ENCODE measurements around the gene ANXA6.

Gene ANXA6

DNA sequence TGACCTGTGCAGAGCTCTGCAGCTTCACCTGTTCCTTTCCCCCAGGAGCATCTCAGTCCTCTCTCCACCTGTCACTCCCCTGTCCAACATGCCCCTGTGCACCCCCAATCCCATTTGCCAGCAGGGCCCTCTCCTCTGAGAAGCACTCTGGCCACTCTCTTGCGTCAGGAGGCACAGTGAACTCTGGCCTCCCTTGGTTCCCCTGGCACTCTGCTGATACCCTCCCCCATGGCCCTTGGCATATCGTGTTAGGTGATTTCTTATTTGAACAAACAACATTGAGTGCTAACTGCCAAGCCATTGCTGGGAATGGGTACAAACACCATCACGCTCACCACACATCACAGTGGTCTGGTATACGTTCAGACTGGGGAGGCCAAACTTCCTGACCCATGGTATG lies 55.8 kb downstream of the ANXA6 start:
- DNase-seq (ENCODE audit: low read depth, low spot score), result no peak

DNA sequence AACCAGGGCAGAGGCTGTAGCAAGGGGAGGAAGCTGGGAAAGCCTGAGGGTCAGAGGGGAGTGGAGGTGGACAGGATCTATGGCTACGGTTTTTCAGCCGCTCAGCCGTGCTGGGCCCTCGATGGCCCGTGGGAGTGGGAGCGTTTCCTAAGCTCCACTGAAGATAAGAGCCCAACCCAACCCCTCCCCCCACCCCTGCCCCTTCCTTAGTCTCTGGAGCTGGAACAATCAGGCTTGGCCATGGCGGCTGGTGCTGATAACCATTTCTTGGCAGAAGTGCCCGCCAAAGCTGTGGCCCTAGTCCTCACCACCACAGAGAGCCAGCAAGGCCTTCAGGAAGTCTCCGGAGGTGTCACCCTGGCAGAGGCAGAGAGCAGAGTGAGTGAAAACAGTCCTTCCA lies 56.4 kb downstream of the ANXA6 start:
- no peak for DNase-seq (ENCODE audit: low read depth, low spot score)

DNA sequence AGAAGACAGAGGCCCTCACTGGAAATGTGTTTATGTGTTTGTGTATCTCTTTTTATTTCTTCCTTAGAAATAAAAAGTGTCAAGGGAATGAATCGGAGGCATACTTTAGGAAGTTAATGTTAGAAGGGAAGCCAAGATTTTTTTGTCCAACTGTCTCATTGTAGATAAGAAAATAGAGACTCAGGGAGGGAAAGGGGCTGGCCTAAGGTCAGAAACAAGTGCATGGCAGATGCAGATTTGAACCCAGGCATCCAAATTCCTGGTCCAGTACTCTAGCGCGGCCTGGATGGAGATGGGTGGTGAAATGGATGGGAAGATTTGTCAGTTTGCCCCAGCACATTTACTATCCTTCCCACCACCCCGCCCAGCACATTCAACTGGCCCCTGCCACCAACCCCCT lies 56.9 kb downstream of the ANXA6 start:
- DNase-seq (ENCODE audit: low read depth, low spot score), result no peak

DNA sequence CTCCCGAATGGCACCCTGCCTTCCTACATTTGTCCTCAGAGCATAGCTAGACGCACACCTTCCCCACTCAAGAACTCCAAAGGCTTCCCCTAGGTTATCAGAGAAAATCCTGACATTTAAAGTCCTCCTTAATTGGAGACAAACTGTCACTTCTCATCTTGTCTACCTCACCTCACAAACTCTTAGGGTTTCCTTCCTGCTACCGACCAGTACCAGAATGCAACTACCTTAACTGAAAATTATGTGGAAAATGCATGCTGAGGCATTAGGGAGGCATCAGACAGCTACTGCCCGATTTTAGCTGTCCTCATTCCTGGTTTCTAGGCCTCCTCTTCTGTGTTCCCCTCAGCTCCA lies 58.8 kb downstream of the ANXA6 start:
- DNase-seq (ENCODE audit: low read depth, low spot score), result no peak

DNA sequence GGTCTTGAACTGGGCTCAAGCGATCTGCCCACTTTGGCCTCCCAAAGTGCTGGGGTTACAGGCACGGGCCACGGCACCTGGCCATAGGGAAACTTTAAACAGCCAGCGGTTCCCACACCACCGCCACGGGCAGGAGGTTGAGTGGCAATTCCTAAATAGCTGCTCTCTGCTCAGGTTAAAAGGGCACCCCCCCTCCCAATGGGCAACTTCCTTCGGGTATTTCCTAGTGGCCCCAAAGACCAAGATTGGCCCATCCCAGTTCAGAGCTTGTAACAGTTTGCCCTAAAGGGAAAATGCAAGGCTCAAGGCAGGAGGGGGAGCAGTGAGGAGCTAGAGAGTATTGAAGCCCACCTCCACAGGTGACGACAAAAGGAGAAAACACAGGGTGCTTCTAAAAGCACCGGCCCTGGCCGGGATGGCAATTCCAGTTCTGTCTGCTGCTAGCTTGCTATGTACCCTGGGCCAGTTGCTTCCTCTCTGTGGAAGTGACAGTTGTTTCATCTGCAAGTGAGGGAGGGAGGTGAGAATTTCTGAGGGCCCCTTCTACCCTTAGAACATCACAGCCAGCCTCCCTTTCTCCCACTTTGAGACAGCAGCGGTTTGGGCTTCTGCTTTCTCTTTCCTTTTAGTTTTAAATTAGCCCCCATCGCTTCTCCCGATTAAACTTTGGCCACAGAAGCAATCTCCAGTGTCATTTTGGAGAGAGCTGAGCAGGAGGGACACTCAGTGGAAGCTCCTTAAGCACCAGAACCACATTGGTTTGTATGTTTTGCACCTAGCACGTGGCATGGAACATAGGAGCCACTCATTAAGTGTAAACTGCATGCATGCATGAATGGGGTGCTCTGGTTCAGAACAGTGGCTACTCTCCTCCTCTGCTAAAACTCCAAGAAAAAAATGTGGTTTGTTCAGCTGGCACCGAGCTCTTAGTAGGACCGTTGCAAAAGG lies 59.5 kb downstream of the ANXA6 start:
- DNase-seq (ENCODE audit: low read depth, low spot score), result no peak

DNA sequence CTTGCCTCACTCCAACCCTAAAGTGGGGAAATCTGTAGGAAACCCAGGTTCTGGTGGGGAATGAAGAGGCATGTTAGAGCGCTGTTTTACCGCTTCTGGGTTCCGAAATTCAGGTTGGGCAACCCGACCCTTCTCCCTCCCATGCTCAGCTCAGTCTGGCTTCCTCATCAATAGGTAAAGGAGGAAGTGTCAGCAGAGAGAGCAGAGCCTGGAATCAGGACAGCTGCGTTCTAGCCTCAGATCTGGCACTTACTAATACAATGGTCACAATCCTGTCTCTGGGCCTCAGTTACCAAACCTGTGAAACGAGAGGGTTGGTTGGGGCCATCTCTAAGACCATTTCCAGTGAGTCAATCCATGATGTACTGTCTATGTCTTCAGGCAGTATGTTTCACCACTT lies 60.5 kb downstream of the ANXA6 start:
- no peak for DNase-seq (ENCODE audit: low read depth, low spot score)

DNA sequence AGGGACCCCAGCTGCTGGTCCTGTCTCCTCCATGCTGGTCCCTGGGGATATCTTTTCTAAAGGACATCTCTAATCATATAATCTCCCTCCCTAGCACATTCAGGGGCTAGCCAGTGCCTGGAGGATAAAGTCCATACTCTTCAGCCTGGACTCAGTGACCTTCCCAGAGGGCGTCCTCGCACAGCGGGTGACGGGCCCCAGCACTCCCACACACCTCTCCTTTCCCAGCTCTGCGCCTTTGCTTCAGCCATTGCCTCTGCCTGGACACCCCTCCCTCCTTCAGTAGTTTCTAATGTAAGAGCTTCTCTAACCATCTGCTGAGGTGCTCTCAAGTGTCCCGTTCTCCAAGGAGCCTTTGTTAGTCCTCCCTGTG lies 61.6 kb downstream of the ANXA6 start:
- DNase-seq (ENCODE audit: low read depth, low spot score), result no peak

DNA sequence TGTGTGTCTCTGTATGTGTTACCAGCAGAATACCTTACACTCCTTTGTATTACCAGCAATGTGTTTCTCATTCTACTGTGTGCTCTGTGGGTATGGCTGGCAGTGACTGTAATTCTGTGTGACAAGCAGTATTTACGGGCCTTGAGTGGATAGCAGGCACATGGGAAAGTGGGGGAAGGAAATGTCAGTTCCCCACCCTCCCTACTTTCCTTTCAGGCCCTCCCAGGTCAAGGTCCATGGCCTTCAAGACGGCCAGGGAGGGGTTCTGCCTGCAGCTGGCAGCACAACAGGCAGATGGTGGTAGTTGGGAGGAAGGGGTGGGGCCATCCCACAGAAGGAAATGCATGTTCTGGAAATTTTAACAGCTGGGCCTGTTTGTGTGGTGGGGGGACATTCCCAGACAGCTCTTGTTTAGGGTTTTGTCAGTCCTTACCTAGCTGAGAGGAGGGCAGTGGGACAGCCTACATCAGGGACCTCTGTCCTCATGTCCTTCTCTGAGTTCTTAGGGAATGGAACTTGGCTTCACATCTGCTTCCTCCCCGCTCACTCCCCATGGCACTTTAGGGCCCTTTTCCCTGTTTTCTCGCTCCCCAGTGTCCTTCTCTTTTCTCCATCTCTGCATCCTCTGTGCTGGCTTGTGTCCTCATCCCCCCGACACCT lies 62.1 kb downstream of the ANXA6 start:
- no peak for DNase-seq (ENCODE audit: low read depth, low spot score)

DNA sequence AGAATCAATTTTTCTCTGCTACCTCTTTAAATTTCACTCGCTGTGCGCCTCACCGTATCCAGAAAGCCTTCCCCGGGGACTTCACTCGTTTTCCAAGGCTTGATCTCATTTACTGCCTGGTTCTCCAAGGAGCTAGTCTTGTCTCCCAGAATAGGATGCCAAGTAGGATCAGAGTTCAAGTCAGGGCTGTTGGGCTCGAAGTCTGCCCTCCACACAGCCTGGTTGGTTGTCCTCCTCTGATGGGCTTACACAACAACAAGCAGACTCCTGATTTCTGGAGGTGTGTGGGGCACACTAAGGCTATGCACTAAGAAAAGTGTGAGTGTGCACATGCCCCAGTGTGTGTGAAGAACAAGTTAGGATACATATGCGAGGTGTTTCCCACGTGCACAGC lies 62.7 kb downstream of the ANXA6 start:
- DNase-seq (ENCODE audit: low read depth, low spot score), result no peak

DNA sequence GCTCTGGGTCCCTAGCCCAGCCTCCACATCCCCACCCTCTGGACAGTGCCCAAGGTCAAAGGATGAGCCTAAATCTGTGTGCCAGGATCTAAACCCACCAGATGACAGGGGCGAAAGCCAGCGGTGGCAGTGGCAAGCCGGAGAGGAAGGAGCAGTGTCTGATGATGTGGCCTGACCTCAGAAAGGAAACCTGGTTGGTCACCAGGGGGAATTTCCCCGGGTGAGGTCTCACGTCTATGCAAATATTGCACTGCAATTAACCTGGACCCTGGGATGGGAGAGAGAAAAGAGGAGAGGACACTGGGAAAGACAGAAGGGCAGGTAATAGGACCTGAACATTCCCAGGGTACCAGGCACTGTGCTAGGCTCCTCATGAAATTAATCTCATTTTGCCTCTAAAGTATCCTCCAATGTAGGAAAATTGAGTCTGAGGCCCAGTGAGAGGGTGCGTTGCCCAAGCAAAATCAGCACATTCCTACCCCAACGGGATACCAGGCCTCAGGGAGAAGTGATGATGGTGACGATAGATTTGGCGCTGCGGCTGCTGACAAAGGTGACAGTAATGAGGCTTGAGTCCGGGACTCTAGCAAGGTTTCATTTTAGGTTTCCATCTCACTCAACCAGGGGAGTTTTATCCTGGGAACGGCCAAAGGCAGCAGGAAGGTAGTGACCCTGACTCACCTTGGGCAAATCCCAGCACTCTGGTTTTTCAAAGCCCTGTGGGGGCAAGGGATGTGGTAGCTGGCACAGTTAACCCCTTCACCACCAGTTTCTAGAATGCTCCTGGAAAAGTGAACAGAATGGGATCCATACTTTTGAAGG lies 63.3 kb downstream of the ANXA6 start:
- DNase-seq (ENCODE audit: low read depth, low spot score), result no peak

DNA sequence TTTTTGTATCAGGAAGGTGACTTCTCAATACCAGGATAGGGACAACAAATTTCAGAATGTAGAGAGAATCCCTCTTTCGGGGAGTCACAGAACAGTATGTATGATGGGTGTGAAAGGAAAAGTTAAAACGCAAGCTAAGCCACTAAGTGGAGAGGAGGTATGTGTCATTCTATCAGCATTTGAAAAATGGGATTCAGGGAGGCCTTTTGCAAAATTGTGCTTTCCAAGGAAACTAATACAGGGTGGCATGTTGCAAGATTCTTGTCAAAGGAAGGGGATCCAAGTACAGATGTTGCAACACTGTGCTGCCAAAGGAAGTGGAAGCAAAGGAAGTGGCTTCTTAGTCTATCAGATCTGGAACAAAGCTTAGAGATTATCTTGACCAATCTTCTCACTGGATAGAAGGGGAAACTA lies 64.1 kb downstream of the ANXA6 start:
- no peak for DNase-seq (ENCODE audit: low read depth, low spot score)

DNA sequence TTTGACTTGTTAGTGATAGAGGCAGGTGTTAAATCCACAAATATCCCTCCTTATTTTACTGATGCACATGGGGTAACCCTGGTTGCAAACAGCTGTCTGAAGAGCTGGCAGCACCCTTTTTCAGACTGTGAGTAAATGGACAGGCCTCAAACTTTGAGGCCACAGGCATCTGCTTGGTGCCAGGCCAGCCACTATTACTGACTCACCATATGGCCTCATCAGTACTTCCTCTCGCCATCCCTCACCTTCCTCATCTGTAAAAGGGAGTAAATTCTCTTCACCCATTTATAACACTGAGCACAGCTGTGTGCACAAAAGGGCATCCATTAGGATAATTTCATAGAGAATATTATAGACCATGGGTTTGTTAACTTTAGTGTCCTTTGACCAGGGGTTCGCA lies 64.8 kb downstream of the ANXA6 start:
- no peak for DNase-seq (ENCODE audit: low read depth, low spot score)

DNA sequence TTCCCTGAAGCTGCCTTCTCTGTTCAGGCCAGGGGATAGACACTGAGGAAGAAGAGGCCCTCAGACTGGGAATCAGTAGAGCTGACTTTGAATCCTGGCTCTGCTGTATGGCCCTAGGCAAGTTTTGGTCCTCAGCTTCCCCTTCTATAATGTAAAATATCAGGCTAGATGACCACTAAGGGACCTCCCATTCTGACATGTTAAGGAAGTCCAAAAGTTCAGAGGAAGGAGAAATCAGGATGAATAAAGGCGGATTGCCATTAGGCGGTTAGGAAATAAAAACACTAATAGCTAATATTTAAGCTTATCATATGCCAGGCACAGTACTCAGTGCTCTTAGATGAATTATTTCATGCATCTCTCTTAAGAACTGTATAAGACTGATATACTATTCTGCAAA lies 67.9 kb downstream of the ANXA6 start:
- DNase-seq (ENCODE audit: low read depth, low spot score), result no peak

DNA sequence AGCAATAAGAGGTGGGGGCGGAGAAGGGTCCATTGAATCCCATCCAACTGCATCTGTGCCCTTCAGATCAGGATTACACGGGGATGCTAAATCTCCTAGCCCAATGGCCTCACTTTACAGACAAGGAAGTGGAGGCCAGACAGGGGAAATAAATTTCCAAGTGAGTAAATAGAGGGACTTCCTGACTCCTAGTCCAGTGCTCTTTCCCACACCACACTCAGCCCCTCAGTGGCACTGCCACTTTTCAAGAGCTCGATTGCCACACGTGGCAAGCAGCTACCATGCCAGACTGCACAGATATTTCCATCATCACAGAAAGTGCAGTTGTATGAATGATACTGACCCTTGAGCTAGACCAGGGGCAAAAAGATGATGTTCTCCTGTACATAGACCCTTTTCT lies 68.6 kb downstream of the ANXA6 start:
- DNase-seq (ENCODE audit: low read depth, low spot score), result no peak

DNA sequence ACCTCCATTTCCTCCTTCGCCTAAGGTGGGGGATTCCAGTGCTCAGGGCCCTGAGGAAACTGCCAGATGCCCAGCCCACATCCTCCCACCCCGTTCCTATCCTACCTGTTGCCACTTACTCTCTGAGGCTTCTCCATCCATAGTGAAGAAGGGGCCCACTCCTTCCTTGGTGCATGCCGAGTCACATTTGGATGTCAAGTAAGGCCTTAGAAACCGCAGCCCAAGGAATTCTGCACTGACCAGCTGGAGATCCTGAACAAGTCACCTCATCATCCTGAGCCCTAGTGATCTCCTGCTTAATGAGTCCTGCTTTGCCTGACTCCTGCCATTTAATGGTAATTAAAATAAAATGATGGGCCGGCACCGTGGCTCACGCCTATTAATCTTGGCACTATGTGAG lies 70.1 kb downstream of the ANXA6 start:
- no peak for DNase-seq (ENCODE audit: low read depth, low spot score)

DNA sequence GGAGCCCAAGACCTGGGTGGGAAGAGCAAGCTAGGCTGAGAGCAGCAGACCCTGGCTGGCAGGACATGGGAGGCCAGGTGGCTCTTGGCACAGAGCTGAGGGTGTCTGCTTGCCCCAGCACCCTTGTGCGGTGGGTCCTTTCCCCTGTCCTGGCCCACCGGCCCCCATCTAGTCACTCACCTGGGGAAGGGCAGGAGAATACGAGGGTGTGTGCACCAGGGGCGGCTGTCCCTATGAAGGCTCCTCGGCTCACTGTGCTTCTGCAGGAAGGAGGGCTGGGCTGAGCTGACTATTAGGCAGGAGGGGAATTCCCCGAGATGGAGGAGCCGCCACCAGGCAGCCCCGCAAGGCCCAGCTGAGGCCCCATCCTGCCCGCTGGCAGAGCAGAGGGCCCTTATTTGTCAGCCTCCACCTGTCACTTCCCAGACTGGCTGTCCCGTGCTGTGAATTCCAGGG lies 70.6 kb downstream of the ANXA6 start:
- DNase-seq (ENCODE audit: low read depth, low spot score), result no peak

DNA sequence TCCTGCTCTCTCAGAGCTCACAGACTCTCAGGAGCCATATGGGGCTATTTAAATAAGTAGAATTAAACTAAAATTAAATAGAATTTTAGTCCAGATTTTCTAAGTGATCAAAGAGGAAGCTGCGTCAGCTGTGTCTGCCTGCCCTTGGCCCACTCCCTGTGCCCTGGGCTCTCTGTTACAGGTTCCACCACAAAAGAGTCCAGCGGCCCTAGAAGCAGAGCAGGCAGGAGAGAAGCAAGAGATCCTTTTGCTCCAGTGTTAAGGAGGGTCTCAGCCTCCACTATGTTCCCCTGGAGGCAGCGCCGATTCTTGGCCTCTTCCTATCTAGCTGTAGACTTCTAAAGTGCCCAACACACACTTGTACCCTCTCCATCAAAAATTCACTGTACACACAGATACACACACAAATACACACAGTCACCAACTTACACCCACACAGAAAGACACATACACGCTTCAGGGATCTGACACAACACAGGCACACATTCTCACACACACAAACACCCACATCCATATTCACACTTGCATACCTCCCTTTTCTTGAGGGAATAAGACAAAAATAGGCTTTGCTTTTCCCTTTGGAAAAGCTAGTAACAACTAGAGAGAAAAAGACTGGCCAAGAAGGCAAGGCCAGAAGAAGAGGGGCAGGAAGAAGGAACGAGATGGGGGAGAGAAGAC lies 71.2 kb downstream of the ANXA6 start:
- DNase-seq (ENCODE audit: low read depth, low spot score), result no peak

DNA sequence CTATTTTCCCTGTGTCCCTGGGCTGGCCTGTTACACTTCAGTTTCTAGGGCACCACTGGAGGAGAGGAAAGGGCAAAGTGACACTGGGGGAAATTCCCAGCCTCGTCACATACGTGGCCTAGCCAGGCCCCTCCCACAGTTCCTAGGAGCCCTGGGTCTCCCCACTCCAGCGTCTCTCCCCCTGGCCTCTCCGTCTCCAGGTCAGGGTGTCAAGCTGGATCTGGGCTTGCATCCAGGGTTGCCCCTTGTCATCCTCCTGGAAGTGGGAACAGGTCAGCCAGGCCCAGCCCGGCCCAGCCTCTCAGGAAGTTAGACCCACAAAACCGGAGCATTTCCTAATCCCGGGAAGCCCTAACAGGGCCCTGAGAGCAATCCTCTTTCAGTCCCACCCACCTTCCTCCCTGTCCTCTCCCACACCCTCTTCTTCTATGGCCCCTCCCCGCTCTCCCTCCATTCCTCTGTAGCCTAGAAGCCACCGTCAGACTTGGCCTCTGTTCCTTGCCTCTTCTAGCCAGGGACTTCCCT lies 72.0 kb downstream of the ANXA6 start:
- DNase-seq (ENCODE audit: low read depth, low spot score), result no peak

DNA sequence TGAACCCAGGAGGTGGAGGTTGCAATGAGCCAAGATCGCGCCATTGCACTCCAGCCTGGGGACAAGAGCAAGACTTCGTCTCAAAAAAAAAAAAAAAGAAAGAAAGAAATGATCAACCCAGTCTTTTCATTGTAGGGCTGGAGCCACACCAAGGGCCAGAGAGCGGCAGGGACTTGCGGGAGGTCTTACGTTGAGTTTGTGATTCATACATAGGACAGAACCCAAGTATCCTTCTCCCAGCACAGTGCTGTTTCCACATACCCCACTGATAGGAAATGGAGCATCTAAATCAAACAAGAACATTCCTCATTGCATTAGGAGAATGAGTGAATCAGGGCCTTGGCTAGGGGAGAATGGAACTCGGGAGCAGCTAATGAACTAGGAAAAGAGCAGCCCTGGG lies 73.2 kb downstream of the ANXA6 start:
- DNase-seq (ENCODE audit: low read depth, low spot score), result no peak

DNA sequence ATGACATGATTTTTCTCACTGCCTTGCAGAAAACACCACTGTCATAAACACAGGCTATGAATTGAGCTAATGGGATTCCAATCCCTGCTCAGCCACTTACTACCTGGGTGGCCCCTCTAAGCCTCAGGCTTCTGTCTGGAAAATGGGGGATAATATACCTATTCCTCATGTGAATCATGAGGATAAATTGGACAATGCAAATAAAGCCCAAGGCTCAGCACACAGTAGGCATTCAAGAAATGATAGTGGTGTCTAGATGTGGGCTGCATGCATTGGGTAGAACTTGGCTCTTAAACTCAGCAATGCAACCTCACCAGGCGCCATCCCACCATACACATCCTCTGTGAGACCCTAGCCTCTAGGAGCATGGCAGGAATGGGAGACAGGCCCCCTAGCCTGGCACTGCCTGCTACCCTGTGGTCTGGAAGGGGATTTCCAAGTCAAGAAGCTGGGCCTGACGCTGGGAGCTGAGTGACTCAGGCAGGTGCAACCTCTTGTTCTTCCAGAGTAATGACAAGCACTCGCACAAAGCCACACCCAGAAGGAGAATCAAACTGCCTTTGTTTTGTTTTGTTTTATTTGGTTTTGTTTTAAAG lies 74.4 kb downstream of the ANXA6 start:
- no peak for DNase-seq (ENCODE audit: low read depth, low spot score)

DNA sequence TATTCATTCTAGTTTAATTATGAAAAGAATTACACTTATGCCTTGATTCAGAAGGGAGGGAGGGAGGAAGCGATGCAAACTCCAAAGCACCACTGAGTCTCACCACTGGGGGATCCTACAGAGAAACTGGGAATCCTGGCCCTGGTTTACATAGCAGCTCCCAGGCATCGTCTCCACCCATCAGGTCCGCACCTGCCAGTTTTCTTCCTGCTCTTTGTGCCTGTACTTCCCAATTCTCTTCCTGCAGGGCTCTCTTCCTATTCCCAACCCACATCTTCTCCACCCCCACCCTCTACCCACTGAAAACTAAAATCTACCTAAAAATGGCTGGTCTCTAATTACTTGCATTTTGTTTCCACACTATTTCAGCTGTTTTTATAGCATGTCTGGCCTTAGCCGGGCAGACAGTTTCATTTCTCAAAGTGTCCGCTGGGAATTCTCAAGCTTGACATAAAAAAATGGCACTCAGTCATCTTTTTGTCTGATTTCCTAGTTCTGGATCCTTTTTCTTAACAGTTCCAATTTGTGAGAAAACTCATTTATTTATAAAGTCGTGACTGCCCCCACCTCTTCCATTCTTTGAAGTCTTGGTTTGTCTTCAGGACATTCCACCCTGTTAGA lies 75.2 kb downstream of the ANXA6 start:
- DNase-seq (ENCODE audit: low read depth, low spot score), result no peak

All from iPS DF 19.7 (cell line).